HT-29 (cell line): ENCODE results near the gene ITGB2. TPM values are rescaled to one million over a fixed set of nuclear protein-coding genes. Genes with fewer than 3 reads are reported as not detected.
A peak's percentile ranks its signal among the peaks of the same experiment; 100 is the strongest.
"Not testable (repeated sequence)": the region's sequence is repeated elsewhere in the genome, so short reads cannot be mapped to it uniquely, and the experiment has no call there.

Experiments used
- DNase-seq: peaks from one replicate; pipeline ENCODE4 v3.0.0-alpha.2; 2015; ENCODE audit warnings: low spot score
- total RNA-seq: library from RNA; depleted of rRNA; stranded (reverse); fragments of >200 nt; shearing (Covaris generic); gene quantifications from 2 replicates; pipeline ENCODE4 v1.2.3, GENCODE V29; 2014

ITGB2 gene
- total RNA-seq, 1 experiment from 2014 or later = not detected

DNA sequence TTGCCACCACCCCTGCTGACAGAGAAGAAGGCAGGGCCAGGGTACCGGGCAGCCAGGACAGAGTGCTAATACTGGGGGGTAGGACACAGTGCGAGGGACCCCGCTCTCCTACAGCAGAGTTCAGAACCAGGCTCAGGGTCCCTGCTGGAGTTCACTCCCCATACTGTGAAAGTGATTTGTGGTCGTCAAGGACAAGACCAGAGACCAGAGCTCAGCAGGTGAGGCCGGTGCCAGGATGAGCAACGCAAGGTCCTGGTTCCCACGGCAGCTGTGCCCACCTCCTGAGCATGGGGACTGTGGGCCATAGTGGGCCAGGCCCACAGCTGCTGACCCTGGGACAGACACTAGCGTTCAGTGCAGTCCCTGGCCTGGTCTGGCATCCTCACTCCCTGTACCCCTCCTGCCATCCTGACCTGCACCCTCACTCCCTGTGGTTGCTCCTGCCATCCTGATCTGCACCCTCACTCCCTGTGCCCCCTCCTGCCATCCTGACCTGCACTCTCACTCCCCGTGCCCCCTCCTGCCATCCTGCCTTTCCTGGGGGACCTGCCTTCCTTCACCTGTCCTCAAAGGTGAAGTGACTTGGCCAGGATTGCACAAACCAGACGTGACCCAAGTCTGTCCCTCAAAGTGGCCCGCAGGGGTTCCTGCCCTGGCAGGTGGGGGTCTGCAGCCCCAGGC, 33.4 kb downstream of the ITGB2 start:
- no peak for DNase-seq

DNA sequence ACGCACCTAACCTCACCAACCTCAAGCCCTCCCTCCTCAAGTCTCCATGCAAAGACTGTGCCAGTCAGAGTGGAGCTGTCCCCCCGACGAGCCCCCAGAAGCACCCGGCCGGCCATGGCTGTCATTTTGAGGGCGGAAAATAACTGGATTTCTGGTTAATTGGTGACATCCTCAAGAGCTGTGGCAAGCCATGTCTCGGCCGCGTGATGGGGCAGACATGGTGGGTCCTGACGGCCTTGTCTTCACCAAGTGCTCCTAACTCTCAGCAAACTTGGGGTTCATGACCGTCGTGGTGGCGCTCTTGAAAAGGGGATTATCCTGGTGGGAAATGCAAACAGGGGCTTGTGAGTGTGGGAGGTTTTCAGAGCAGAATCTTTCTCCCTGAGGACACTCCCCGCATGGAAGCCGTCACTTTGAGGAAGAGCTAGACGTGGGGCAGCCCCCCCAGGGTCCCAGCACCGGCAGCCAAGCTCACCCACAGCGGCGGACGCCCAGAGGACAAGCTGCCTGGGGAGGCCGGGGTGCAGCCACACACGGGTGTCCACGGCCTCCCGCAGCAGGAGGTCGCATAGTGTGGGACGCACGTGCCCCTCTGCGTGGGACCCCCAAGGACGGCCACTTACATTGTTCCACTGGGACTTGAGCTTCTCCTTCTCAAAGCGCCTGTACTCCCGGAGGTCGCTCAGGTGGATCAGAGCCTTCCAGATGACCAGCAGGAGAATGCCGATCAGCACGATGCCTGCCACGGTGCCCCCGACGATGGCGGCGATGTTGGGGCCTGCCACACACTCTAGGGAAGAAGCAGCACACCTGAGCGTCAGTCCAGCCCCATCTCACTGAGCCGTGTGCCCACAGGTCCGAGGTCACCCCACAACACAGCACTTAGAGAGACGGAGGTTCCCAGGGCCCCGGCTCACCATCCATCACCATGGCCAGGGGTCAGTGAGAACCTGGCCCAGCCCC, 34.3 kb downstream of the ITGB2 start:
- no peak for DNase-seq

DNA sequence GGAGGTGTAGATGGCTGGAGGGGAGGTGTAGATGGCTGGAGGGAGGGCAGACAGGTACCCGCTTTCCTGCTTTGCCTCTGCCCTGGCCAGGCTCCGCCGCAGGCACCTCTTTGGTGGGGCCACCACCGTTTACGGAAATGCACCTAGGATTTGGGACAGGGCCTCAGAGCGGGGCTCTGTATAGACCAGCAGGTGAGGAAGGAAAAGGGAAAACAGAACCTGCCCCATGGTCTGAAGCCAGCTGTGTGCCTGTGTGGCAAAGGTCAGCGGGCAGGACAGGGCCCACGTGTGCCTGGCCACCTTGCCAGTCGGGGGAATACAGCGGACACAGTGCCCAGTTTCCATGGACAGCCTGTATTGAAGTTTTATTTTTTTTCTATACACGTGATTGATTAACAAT, 35.1 kb downstream of the ITGB2 start:
- DNase-seq = no peak

DNA sequence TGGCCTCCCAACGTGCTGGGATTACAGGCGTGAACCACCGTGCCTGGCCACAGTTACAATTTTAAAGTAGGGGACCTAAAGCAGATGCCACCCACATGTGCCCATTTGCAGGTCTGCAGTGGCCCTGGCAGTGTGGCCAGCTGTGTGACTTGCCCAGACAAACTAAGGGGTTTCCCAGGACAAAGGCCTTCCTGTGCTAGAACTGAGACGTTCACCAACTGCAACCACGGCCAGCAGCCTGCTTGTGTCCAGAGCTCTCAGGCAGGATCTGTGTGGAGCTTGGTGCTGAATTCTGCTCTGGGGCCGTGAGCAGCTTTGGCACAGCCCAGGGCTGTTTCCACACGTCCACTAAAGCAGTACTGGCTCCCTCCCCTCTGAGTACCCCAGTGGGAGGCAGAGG, 36.6 kb downstream of the ITGB2 start:
- no peak for DNase-seq

DNA sequence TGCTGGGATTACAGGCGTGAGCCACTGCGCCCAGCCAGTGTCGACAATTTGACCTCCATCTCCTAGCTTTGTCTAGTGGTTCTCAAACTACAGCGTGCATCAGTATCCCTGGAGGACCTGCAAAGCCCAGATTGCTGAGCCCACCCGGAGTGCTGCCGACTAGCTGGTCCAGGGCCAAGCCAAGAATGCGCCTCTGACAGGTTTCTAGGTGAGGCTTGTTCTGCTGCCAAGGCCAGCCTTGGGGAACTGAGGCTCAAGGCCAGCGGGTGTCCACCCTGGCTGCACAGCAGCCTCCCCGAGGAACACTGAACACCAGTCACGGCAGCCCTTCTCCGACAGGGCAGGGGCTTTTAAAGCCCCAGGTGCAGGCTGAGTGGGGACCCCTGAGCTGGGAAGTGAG, 37.4 kb downstream of the ITGB2 start:
- no peak for DNase-seq

- no peak for DNase-seq
Observed at GRCh38 chr21:44881198-44881872, 39.4 kb downstream of the ITGB2 start.

DNA sequence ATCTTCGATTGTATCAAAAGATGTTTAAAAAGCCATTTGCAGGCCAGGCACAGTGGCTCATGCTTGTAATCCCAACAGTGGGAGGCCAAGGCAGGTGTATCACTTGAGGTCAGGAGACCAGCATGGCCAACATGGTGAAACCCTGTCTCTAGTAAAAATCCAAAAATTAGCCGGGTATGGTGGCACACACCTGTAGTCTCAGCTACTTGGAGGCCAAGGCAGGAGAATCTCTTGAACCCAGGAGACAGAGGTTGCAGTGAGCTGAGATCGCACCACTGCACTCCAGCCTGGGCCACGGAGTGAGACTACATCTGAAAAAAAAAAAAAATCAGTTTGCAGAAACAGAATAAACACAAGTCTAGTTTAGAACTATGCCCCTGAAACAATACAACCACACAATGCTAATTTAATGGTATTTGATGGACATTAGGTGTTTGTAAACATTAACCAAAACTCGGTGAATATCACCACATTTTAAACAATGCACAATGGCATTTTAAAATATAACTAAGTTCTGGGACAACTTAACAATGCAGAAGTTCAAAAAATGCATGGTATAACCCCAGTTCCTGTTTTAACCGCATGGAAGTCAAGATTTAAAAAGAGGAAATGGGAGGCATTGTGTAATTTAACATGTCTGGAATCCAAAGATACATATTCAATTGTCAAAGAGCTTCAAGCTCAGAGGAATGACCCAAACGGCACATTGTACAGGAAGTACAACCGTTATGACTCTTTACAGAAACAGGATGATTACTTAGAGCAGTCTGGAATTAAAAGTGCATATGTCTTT, 40.1 kb downstream of the ITGB2 start:
- no peak for DNase-seq

DNA sequence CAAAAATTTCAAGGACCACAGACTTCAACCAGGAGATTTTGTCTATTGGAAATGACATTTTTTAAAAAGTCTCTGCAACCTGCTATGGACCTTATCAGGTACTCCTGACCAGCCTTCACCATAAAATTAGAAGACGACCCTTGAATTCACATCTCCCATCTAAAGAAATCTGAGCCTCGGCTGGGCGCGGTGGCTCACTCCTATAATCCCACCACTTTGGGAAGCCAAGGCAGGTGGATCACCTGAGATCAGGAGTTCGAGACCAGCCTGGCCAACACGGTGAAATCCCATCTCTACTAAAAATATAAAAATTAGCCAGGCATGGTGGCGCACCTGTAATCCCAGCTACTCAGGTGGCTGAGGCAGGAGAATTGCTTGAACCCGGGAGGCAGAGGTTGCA, 41.5 kb downstream of the ITGB2 start:
- DNase-seq = not testable (repeated sequence)

DNA sequence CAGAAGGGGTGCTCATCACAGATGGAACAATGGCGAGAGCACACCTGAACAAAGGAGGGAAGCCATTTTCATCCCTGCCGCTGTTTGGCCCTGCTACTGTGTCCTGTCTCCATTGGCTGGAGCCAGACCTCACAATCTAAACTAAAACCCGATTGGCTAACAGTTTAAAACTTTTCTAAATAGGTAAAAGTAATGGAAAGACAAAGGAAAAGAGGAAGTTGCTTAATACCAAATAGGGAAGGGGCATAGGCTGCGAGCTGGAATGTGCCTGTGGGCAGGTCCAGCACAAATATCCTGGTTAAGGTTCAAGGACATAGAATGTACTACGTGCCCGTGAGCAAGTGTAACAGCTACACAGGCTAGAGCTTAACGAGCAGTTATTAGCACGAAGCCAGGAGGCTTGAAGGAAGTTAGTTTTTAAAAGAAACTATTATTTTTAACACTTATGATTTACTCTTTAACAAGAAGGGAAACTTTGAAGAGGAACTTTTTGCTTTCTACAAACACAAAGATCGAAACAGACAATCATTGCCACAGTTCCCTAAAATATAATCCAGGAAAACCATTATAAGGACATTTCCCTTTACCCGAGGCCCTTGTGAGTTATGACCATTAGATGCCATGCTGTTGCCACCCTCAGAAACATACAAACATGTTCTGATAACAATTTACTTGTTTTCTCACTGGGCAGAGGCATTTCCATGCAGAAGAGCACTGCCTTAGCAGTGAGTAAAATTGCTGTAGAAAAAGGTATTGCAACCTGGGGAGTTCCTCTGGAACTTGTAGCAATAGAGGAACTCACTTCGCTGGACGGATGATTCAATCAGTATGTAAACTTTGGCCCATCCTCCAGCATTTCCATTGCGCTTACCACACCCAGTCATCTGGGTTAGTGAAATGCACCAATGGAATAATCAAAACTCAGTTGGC, 42.4 kb downstream of the ITGB2 start:
- no peak for DNase-seq

DNA sequence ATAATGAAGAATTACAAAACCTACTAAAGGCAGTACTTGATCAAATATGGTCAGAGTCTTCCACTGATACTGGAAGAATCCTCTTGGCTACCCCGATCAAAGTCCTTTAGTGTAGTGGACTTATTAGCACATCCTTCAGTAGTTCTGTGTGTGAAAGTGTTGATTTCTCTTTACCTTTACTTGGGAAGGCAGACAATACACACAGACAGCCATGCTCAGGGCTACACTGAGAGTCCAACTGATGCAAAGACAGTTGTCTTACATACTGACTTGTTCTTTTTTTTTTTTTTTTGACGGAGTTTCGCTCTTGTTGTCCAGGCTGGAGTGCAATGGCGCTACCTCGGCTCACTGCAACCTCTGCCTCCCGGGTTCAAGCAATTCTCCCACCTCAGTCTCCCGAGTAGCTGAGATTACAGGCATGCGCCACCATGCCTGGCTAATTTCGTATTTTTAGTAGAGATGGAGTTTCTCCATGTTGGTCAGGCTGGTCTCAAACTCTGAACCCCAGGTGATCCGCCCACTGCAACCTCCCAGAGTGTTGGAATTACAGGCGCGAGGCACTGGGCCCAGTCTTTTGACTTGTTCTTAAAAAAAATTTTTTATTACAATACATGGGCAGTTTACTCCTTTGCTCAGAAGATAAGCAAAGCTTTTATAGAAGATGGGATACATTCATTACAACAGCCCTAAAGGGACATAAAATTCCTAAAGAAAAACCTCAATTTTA, 43.7 kb downstream of the ITGB2 start:
- DNase-seq = no peak

GRCh38 chr21:44875316-44875700, 45.4 kb downstream of the ITGB2 start:
- peak; percentile 28 for DNase-seq

GRCh38 chr21:44874497-44875315, 46.0 kb downstream of the ITGB2 start:
- DNase-seq = no peak

DNA sequence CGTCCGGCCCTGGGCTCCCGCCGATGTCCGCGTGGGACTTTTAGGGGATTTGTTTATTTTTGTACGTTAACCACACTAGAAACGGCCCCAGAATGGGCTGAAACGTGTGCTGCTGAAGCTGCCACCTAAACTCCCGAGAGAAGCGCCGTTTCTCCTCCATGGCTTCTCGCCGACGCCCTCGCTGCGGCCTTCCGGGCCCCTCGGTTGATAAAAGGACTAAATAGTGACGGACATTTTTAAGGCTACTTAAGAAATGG, 46.5 kb downstream of the ITGB2 start:
- DNase-seq = no peak

DNA sequence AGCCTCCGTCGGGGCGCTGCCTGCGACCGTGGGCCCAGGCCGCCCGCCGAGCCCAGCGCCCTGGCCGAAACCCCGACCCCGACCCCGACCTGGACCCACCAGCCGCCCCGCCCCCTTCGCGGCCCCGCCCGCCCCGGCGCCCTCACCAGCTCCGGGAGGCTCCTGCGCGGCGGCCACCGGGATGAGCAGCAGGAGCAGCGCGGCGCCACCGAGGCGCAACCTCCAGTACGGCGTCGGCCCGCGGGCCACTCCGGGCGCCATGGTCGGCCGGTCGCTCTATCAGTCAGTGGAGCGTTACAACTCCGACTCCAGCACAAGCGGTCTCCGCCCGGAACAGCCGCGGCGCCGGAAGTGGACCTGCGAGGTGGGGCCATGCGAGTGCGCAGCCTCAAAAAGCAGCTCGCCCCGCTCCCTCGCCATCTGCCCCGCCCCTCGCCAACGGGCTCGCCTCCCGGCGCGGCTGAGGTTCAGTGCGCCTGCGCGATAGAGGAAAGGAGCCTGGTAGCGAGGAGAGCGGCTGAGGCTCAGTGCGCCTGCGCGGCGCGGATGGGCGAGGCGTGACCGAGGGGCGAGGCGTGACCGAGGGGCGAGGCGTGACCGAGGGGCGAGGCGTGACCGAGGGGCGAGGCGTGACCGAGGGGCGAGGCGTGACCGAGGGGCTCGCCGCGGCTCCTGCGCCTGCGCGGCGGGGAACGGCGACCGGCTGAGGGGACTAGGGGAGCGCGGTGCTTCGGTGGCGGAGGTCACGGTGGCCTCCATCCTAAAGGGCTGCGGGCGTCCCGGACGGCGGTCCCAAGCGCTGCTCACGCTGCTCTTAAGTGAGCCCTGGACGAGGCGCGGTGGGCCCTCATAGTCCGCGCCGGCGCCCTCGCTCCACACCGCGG, 47.1 kb downstream of the ITGB2 start, which contains the start of gene PTTG1IP:
Gene PTTG1IP, minus strand, starts transcription at position 335 of the 884 bp plus-strand sequence. Its CDS starts 74 bp downstream, at position 261.
- DNase-seq = peak; percentile 91

DNA sequence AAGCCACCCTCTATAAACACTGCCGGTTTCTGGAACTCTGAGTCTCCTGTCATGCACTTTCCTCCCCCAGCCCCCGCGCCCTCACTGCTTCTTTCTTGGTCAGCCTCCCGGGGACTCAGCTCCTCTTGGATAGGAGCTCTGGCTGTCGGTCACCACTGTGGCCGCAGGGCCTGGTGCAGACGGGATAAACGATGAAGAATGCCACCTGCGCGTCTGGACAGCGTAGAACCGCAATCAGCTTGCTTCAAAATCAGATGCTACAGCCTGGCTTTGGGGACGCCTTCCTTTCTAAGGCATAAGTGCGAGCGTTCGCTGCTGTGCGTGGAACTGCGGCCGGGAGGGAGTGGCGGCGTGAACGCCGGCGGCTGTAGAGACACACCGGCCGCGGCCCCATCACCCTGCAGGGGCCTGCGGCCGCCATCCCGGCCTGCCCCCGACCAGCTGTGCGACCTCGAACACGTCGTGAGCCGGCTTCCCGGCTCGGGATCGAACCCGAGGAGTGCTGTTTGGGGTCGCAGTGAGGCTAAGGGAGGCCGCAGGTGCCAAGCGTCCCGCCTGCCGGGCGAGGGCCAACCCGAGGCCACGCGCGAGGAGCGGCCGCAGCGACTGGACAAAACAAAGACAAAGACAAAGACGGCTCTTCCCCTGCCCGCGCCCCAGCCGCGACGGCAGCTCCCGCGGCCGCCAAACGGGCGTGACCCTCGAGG, 47.9 kb downstream of the ITGB2 start:
- peak; percentile 11 for DNase-seq

DNA sequence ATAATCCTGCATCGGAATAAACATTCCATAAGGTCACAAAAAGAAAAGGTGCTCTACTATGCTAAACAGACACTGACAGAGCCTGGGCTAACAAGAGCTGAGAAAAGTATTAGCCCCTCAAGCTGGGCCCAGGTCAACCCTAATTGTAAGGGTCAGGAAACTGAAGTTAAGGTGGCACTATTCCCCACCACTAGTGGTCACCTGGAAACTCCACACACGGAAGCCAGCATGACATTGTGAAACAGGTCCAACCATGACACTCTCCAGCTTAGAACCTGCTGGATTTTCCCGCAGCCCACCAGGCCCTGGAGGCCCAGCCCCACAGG, 48.4 kb downstream of the ITGB2 start:
- peak; percentile 46 for DNase-seq

DNA sequence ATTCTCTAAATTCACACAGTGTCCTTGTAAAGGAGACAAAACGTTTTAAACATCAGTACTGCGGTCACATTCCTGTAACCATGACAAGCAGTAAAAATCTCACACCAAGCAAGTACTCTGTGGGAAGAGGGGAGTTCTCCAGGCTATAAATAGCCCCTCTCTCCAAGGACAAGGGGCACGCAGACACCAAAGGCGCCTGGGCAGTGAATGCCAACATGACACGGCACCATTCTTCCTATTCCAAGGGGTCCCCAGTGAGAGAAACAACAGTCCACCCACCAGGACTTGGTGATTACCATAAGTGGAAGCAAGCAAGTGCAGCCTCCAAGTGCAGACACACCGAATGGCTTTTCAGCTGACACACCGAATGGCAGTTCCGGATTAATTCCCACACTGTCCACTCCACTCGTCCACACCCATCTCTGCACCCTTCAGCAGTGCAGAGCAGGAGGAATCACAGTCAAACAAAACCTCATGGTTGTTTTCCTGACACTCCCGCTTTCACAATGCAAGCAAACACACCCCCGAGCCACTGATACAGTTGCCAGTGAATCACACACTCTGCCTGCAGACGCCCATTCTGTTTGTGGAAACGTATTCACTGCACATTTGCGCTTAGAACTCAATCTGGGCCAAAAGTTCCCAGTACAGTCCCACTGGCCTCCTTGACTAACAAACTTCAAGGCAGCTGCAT, 49.0 kb downstream of the ITGB2 start:
- DNase-seq = peak; percentile 12
